SU-DHL-6 (cell line): ENCODE results near the gene DMRT3.

ENCODE experiments used
- H2AFZ ChIP-seq: fragments of 200-600 bp; sonication (generic); 2 replicates; pipeline ENCODE4 v1.6.1; 2014; ENCODE audit warnings: low read depth, mild to moderate bottlenecking, moderate library complexity, mixed read lengths, antibody characterized with exemption, low read length; ENCODE audit not compliant: severe bottlenecking
- H3F3A ChIP-seq: fragments of 200-600 bp; shearing (Covaris generic); 2 replicates; pipeline ENCODE4 v1.6.0; 2016; ENCODE audit warnings: antibody characterized with exemption, mild to moderate bottlenecking; ENCODE audit not compliant: insufficient read depth
- H3K27ac ChIP-seq: fragments of 200-600 bp; sonication (generic); 2 replicates; pipeline ENCODE4 v1.5.1; 2016; ENCODE audit warnings: low read depth, mild to moderate bottlenecking, low read length, moderate library complexity, mixed read lengths
- H3K27me3 ChIP-seq: fragments of 200-600 bp; sonication (generic), shearing (Covaris generic); 2 replicates; pipeline ENCODE4 v1.6.0; 2014; ENCODE audit warnings: mild to moderate bottlenecking, low read length
- H3K36me3 ChIP-seq: fragments of 200-600 bp; sonication (generic); 2 replicates; pipeline ENCODE4 v1.6.1; 2014; ENCODE audit warnings: mild to moderate bottlenecking, low read length, mixed read lengths
- H3K4me2 ChIP-seq: fragments of 300-600, 200-600 bp; shearing (Covaris generic), sonication (generic); 2 replicates; pipeline ENCODE4 v1.6.0; 2014; ENCODE audit warnings: low read length, low read depth, mild to moderate bottlenecking; ENCODE audit not compliant: poor library complexity, severe bottlenecking
- H3K4me3 ChIP-seq: fragments of 200-600 bp; sonication (generic); 2 replicates; pipeline ENCODE4 v1.5.1; 2014; ENCODE audit warnings: antibody characterized with exemption, low read length, mild to moderate bottlenecking, mixed read lengths; ENCODE audit not compliant: insufficient read depth, poor library complexity, severe bottlenecking
- H3K79me2 ChIP-seq: fragments of 200-600 bp; sonication (generic); 2 replicates; pipeline ENCODE4 v1.6.1; 2014; ENCODE audit warnings: mild to moderate bottlenecking, low read length, moderate library complexity; ENCODE audit not compliant: insufficient read depth
- H3K9ac ChIP-seq: fragments of 200-600 bp; sonication (generic); 2 replicates; pipeline ENCODE4 v1.7.0; 2014; ENCODE audit warnings: mild to moderate bottlenecking, low read length
- H3K9me2 ChIP-seq: fragments of 200-600 bp; sonication (generic); replicated peaks from 2 replicates; pipeline ENCODE4 v1.6.1; 2014; ENCODE audit warnings: low read length; ENCODE audit not compliant: insufficient read depth
- H3K9me3 ChIP-seq: fragments of 200-600 bp; sonication (generic); 2 replicates; pipeline ENCODE4 v1.6.1; 2014; ENCODE audit warnings: low read length, mixed read lengths; ENCODE audit not compliant: insufficient read depth
- H4K20me1 ChIP-seq: fragments of 200-600 bp; sonication (generic); 2 replicates; pipeline ENCODE4 v1.6.1; 2014; ENCODE audit warnings: low read depth, mild to moderate bottlenecking, antibody characterized with exemption, low read length, moderate library complexity, mixed read lengths
- EZH2phosphoT487 ChIP-seq: fragments of 200-600 bp; sonication (generic), shearing (Covaris generic); conservative IDR thresholded peaks from 2 replicates; pipeline ENCODE4 v1.6.1; 2018; ENCODE audit warnings: mild to moderate bottlenecking, antibody characterized with exemption, low read length, moderate library complexity, mixed read lengths
- TF ChIP-seq, protein P1 (sequence below): fragments of 200-600 bp; sonication (generic); IDR thresholded peaks from one replicate; pipeline ENCODE4 v1.5.1; 2017; ENCODE audit warnings: antibody characterized with exemption, mild to moderate bottlenecking, low read length, moderate library complexity; ENCODE audit not compliant: insufficient read depth, poor library complexity, severe bottlenecking

DMRT3 gene

GRCh38 chr9:929719-930118, 46.7 kb upstream of the DMRT3 start:
- Histone ChIP-seq H3K4me2 (no peak overlapping the region), H3K9ac (no peak overlapping the region), H3K27me3 (no peaks in the 10 kb centered on the region), H2AFZ (no peak overlapping the region), H3K36me3 (no peaks in the 10 kb centered on the region), H3K27ac (no peak overlapping the region), H4K20me1 (no peaks in the 10 kb centered on the region), H3K79me2 (no peaks in the 10 kb centered on the region), H3K4me3 (no peak overlapping the region), H3F3A (no peaks in the 10 kb centered on the region), H3K9me2 (no peaks in the 10 kb centered on the region), H3K9me3 (no peaks in the 10 kb centered on the region)
- no peak for TF ChIP-seq EZH2phosphoT487
- TF ChIP-seq, protein P1, sequence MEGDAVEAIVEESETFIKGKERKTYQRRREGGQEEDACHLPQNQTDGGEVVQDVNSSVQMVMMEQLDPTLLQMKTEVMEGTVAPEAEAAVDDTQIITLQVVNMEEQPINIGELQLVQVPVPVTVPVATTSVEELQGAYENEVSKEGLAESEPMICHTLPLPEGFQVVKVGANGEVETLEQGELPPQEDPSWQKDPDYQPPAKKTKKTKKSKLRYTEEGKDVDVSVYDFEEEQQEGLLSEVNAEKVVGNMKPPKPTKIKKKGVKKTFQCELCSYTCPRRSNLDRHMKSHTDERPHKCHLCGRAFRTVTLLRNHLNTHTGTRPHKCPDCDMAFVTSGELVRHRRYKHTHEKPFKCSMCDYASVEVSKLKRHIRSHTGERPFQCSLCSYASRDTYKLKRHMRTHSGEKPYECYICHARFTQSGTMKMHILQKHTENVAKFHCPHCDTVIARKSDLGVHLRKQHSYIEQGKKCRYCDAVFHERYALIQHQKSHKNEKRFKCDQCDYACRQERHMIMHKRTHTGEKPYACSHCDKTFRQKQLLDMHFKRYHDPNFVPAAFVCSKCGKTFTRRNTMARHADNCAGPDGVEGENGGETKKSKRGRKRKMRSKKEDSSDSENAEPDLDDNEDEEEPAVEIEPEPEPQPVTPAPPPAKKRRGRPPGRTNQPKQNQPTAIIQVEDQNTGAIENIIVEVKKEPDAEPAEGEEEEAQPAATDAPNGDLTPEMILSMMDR: no peak

GRCh38 chr9:933356-933755, 43.1 kb upstream of the DMRT3 start:
- Histone ChIP-seq H3K27ac (no peak overlapping the region), H3K9me3 (no peaks in the 10 kb centered on the region), H3K4me2 (no peak overlapping the region), H3K9me2 (no peaks in the 10 kb centered on the region), H3K4me3 (no peak overlapping the region), H3K27me3 (no peaks in the 10 kb centered on the region), H3K79me2 (no peaks in the 10 kb centered on the region), H3K9ac (no peak overlapping the region), H4K20me1 (no peaks in the 10 kb centered on the region), H2AFZ (no peak overlapping the region), H3K36me3 (no peaks in the 10 kb centered on the region), H3F3A (no peaks in the 10 kb centered on the region)
- TF ChIP-seq, protein P1: no peak
- TF ChIP-seq EZH2phosphoT487: no peak

DNA sequence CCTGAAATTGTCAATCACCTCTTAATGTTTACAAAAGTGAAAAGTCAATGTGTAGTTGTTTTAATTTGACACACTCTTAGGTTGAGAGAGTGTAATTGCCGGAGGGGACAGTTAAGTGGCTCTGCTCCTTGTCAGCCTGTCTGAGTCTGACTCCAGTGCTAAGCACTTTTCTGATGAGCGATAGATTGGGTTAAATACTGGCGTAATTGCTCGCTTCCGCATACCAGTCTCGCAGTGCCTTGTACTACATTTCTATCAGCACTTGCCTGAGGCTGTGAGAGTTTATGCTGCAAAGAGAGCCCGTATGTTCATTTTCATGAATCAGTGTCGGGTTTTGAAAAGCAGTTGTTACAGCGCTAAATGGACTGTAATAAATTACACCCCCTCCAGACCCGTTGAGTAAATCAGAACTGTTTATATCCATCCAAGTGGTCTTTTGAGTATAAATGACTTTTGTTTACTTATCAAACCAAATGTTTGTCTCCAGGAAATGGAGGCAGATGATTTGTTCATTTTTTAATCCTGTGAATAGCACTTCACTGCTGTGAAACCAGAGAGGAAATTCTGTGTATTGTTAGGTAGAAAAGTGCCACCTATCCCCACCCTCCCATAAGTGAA, 41.0 kb upstream of the DMRT3 start:
- Histone ChIP-seq H3K79me2 (no peaks in the 10 kb centered on the region), H3K36me3 (no peaks in the 10 kb centered on the region), H3F3A (no peaks in the 10 kb centered on the region), H3K27ac (no peak overlapping the region), H3K9ac (no peak overlapping the region), H2AFZ (no peak overlapping the region), H4K20me1 (no peaks in the 10 kb centered on the region), H3K27me3 (no peaks in the 10 kb centered on the region), H3K9me3 (no peaks in the 10 kb centered on the region), H3K4me3 (no peak overlapping the region), H3K4me2 (no peak overlapping the region), H3K9me2 (no peaks in the 10 kb centered on the region)
- TF ChIP-seq, protein P1: no peak
- TF ChIP-seq EZH2phosphoT487: no peak
